ENCODE data around the gene CENPF.

CENPF gene

GRCh38 chr1:214712737-214713136 lies 109.7 kb downstream of the CENPF start:
- H3K4me3 Mint-ChIP-seq: no peak overlapping the region
- peaks cover 8 to 12% of the 10 kb centered on the region in 2 donors for H3K27me3 Mint-ChIP-seq
- ATAC-seq (replicated peaks) (no peak), DNase-seq (no peak)
- H3K27ac Mint-ChIP-seq: no peak overlapping the region
- no peaks in the 10 kb centered on the region for H3K4me1 Mint-ChIP-seq
- peaks cover 0 to 5% of the 10 kb centered on the region in 2 donors for H3K9me3 Mint-ChIP-seq
- no peaks in the 10 kb centered on the region for H3K36me3 Mint-ChIP-seq

All from stimulated activated naive B cell treated with anti-CD40 and anti-IgM and Interleukin-4, amounts not matched to agents 10 μg/mL and 1 μg/mL and 100 μg/mL, for 72 hours (primary cell).